Mucosa of descending colon (tissue), 3 donors: ENCODE data around the gene DGKD. TPM values are rescaled to one million over a fixed set of nuclear protein-coding genes. Genes with fewer than 3 reads are reported as not detected.
A peak's percentile ranks its signal among the peaks of the same experiment; 100 is the strongest.

Experiments
- ATAC-seq: fragments of 200-7000 bp; cut with Tn5 transposase; one replicate; pipeline ENCODE4 v1.9.1; 2020; ENCODE audit warnings: mild to moderate bottlenecking, moderate library complexity
- DNase-seq, 3 donors: peaks; one replicate each; pipeline ENCODE4 v3.0.0-alpha.2; 2020
- H3K36me3 ChIP-seq: fragments of 200-600 bp; one replicate; pipeline ENCODE4 v1.8.0; 2021; ENCODE audit warnings: low read depth, mild to moderate bottlenecking
- H3K4me1 ChIP-seq: fragments of 200-600 bp; one replicate; pipeline ENCODE4 v1.8.0; 2021; ENCODE audit warnings: low read depth, mild to moderate bottlenecking
- H3K4me3 ChIP-seq: fragments of 200-600 bp; one replicate; pipeline ENCODE4 v1.8.0; 2021; ENCODE audit warnings: mild to moderate bottlenecking
- H3K9me3 ChIP-seq: fragments of 200-600 bp; one replicate; pipeline ENCODE4 v1.8.0; 2021; ENCODE audit warnings: mild to moderate bottlenecking
- intact Hi-C, 2 donors: fragments of 100-400 bp; cut with DNase I in 1 of 2; cut with micrococcal nuclease in 1 of 2; formaldehyde crosslinking; loops; one replicate each; pipeline versions ENCODE4 v1.11.0 to v1.11.1; 2022; cut with DNase I, micrococcal nuclease
- total RNA-seq, 3 donors: library from RNA; stranded (reverse); fragmentation: NEBNext Ultra II Directional in 2 of 3; extraction: Animal tissue kit (Norgen Biotek cat#: 25700) in 2 of 3; gene quantifications; one replicate each; pipeline versions ENCODE4 v1.2.1 to v1.2.4, GENCODE V29; 2021 to 2023
- TF ChIP-seq, protein P1 (sequence below): fragments of 200-600 bp; IDR thresholded peaks from one replicate; pipeline ENCODE4 v1.8.0; 2022; ENCODE audit warnings: antibody characterized with exemption, mild to moderate bottlenecking
- donor health status: DM: no; HTN: no; CAD: no; lungs with moderate emphysema.
- donor health status: DM: no; HTN: no; CAD: no.
- donor health status: DM: no; HTN: yes; CAD: no.

The DGKD gene
- total RNA-seq, 3 donors from 2014 or later = 81.8 to 159 (median 102) TPM

DNA sequence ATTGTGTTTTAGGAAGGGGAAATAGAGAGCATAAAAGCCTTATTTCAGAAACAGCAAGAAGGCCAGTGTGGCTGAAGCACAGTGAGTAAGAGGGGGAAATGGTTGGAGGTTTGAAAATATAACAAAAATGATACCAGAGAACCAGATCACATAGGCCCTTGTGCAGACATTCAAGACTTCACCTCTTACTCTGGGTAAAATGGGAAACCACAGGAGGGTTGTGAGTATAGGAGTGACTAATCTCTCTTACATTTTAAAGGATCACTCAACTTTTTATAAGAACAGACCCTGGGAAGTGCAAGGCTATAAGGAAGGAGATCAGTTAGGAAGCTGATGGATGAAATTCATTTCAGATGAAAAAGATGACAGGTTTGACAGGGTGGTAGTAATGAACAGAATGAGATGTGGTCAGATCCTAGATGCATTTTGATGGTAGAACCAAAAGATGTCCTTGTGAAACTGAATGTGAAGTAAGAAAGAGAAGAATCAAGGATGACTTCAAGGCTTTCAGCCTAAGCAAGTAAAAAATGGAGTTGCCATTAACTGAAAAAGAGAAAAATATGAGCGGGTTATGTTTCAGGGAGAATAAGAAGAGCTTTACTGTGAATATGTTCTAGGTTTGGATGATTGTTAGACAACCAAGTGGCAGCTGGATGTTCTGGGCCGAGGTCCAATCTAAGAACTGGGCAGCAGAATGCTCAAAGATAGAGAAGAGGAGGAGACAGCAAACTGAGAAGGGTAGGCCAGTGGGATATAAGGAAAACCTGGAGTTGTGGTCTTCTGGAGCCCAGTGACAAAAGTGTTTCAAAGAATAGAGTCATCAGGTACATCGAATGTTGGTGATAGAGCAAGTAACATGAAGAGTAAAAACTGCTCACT is 147.1 kb downstream of the DGKD start:
- H3K9me3 ChIP-seq = peaks cover 11% of the 10 kb centered on the region
- intact Hi-C loops = no loop called here
- ATAC-seq (no peak), DNase-seq (no peak)
- TF ChIP-seq, protein P1, sequence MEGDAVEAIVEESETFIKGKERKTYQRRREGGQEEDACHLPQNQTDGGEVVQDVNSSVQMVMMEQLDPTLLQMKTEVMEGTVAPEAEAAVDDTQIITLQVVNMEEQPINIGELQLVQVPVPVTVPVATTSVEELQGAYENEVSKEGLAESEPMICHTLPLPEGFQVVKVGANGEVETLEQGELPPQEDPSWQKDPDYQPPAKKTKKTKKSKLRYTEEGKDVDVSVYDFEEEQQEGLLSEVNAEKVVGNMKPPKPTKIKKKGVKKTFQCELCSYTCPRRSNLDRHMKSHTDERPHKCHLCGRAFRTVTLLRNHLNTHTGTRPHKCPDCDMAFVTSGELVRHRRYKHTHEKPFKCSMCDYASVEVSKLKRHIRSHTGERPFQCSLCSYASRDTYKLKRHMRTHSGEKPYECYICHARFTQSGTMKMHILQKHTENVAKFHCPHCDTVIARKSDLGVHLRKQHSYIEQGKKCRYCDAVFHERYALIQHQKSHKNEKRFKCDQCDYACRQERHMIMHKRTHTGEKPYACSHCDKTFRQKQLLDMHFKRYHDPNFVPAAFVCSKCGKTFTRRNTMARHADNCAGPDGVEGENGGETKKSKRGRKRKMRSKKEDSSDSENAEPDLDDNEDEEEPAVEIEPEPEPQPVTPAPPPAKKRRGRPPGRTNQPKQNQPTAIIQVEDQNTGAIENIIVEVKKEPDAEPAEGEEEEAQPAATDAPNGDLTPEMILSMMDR = no peak
- peaks cover 6% of the 10 kb centered on the region for H3K36me3 ChIP-seq
- H3K4me3 ChIP-seq = no peak overlapping the region
- H3K4me1 ChIP-seq = no peaks in the 10 kb centered on the region

DNA sequence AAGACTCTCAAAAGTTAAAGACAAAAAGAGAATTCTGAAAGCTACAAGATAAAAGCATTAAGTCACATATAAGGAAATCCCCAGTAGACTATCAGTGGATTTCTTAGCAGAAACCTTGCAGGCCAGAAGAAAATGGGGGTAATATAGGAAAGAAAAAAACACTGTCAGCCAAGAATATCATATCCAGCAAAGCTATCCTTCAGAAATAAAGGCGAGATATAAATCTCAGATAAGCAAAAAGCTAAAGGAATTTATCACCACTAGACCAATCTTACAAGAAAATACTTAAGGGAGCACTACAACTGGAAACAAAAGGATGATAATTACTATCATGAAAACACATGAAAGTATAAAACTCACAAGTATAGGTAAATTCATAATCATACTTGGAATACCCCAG is 149.2 kb downstream of the DGKD start:
- no peak for DNase-seq
- Histone ChIP-seq H3K36me3 (peaks cover under 1% of the 10 kb centered on the region), H3K4me1 (no peaks in the 10 kb centered on the region), H3K9me3 (peaks cover 11% of the 10 kb centered on the region), H3K4me3 (no peak overlapping the region)
- TF ChIP-seq, protein P1 = no peak
- intact Hi-C loops = no loop called here
- ATAC-seq = no peak

DNA sequence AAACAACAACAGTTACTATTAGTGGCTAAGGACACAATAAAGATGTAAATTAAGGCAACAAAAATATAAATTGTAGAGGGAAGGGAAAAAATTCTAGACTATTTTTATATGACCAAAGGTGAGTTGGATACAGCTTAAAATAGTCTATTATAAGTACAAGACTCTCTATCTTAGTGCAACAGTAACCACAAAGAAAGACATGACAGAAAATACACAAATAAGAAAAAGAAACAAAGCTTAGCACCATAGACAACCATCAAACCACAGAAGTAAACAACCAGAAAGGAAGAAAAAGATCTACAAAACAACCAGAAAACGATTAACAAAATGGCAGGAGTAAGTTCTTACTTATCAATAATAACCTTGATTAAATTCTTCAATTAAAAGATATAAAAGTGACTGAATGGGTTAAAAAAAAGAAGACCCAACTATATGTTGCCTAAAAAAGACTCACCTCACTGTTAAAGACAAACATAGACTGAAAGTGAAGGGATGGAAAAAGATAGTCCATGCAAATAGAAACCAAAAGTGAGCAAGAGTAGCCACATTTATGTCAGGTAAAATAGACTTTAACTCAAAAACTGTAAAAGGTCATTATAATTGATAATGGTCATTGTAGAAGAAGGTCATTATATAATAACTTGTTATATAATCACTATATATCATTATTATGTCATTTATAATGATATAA is 149.8 kb downstream of the DGKD start:
- no peaks in the 10 kb centered on the region for H3K4me1 ChIP-seq
- no peaks in the 10 kb centered on the region for H3K36me3 ChIP-seq
- intact Hi-C loops = no loop called here
- H3K4me3 ChIP-seq = no peak overlapping the region
- no peak for DNase-seq
- no peak for ATAC-seq
- TF ChIP-seq, protein P1 = no peak
- peaks cover 11% of the 10 kb centered on the region for H3K9me3 ChIP-seq

DNA sequence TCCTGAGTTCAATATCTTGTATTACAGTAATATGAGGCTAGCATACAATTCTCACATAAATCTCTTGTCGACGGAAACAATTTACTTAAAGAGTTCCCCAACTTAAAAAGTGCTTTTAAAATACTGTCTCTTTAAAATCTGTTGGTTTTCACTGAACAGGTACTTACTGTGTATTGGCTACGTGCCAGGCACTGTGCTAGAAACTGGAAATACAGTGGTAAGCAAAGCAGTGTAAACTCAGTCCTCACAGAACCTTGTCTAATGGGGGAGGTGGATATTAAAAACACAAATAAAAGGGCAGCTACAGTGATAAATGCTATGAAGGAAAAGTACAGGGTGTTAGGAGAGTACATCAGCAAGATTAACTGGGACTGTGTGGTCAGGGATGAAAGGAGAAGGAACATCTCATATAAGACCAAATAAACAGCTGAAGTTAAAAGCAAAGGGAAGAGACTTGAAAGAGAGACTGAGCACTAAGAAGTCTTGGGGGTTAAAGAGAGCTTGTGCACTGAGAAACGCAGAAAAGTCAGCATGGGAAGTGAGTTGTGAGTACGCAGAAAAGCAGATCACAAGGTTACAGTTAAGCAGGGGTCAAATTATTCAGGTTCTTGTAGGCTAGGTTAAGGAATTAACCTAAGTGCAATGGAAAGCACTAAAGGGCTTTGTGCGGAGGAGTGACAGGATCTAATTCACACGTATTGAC is 159.8 kb downstream of the DGKD start:
- TF ChIP-seq, protein P1 = no peak
- DNase-seq = peak in 1 of 3 donors; percentile 46
- intact Hi-C loops = no loop called here
- Histone ChIP-seq H3K4me3 (no peak overlapping the region), H3K36me3 (no peaks in the 10 kb centered on the region), H3K4me1 (no peaks in the 10 kb centered on the region), H3K9me3 (no peaks in the 10 kb centered on the region)
- peak; percentile 38 for ATAC-seq

DNA sequence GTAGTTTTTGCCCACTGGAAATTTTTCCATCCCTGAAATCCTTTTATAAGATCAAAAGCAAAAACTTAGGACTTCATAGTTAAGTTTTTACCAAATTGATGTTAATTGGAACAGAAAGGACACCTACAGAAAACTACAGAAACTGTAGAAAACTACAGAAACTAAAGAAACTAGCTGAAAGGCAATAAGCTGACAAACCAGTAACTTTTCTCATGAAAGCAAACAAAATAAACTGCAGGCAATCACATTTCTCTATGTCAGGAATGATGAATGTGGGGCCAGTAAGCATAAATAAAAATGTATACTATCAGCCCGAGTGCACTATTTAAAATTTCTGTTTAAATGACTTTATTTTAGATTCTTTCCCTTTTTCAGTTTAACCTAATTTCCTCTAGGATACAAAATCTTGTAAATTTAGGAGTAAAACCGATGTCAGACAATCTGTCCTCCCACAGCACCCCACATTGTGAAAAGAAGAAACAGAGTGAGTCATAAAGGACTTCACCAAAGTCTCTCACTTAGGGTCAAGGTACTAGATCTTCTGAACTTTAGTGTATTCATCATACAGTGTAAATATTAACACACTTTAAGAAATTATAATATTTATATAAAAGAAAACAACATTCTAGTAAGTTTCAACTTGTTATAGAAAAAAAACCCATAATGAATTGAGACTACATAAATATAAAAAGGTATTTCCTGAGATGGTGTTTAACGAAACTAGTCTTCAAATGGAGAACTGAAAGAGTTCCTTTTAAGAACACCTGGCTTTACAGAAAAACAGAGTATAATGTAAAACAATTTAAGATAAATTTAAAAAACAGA is 165.7 kb downstream of the DGKD start:
- TF ChIP-seq, protein P1 = no peak
- Histone ChIP-seq H3K9me3 (no peaks in the 10 kb centered on the region), H3K4me1 (no peaks in the 10 kb centered on the region), H3K4me3 (no peak overlapping the region), H3K36me3 (no peaks in the 10 kb centered on the region)
- DNase-seq = no peak
- intact Hi-C loops = no loop called here
- ATAC-seq = peak; percentile 22
